ENCODE data around the gene AMBN.

AMBN gene, protein sequence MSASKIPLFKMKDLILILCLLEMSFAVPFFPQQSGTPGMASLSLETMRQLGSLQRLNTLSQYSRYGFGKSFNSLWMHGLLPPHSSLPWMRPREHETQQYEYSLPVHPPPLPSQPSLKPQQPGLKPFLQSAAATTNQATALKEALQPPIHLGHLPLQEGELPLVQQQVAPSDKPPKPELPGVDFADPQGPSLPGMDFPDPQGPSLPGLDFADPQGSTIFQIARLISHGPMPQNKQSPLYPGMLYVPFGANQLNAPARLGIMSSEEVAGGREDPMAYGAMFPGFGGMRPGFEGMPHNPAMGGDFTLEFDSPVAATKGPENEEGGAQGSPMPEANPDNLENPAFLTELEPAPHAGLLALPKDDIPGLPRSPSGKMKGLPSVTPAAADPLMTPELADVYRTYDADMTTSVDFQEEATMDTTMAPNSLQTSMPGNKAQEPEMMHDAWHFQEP

GRCh38 chr4:70591955-70592582 lies at the start of gene AMBN:
Gene AMBN, plus strand, starts transcription at chr4:70592256. Its CDS starts 103 bp downstream, at chr4:70592359.
- DNase-seq = peak; percentile 18

GRCh38 chr4:70544279-70544868 lies 47.7 kb upstream of the AMBN start:
- peak; percentile 46 for DNase-seq

DNA sequence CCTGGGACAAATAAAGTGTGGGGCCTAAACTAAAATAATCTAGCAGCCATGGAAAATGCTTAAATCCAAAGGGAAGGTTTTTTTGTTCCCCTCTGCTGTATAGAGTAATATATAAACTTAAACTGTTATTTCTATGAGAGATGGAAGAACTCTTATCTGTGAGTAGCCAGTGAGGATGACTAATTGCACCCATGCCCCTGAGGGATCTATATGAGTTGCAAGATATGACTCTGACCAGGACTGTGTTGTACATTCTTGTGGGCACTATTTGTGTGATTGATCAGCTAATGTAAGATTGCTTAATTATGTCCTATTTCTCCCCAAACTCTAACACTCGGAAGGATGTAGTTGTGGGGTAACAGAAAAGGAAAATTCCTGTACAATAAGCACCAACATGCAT lies 35.2 kb upstream of the AMBN start:
- DNase-seq = no peak

- DNase-seq = peak; percentile 67
These were observed 32.7 kb upstream of the AMBN start for GRCh38 chr4:70559211-70559830.

DNA sequence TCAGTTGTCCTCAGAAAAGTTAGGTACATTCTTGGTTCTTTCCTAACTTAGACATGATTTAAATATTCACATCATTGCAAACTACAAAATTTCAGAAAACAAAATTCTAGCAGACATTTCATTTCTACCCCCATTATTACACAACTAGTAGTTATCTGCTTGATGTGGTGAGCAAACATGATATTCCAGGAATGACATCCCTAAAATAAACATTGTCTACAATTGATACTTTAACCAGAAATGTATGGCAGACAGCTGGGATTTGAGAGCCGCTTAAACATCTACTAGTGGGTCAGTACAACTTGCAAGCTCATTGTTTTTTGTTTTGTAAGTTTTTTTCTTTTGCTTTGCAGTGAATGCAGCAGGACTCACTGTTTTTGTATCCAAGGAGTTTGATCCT lies 32.1 kb upstream of the AMBN start:
- DNase-seq = no peak

DNA sequence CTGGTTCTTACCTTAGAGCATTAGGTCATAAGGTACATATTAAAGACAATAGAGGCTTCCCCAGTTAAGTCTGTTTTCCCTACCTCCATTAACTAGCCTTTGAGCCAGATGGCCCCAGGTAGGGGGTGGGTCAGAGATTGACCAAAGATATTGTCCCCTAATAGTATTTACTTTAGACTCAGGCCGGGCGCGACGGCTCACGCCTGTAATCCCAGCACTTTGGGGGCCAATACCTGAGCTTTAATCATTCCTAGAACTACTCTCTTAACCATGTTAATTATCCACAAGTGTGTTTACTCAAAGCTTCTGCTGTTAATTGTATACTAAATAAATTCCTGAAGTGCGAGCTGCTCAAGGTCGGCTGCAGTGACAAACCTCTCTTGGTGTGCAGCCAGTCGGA lies 28.0 kb upstream of the AMBN start:
- DNase-seq = peak; percentile 85

DNA sequence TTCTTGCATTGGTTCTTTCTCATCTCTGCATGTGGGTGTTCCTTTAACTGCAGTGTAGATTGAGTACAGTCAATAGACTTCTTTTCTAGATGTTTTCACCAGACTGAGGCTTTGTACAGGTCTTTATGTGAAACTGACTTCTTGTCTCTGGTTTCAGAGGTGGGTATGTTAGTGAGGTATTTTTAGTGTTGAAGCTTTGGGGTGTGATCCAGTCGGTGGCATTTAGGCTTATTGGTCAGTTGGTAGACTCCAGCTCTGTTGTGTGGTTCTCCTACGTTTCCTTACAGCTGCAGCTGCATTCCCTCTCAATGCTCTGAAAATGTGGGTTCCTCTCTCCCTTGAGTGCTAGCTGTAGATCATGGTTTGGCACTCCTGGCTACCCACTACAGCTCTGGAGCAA lies 21.3 kb upstream of the AMBN start:
- DNase-seq = no peak

- DNase-seq = no peak
These were observed 20.3 kb upstream of the AMBN start for GRCh38 chr4:70571772-70572171.

DNA sequence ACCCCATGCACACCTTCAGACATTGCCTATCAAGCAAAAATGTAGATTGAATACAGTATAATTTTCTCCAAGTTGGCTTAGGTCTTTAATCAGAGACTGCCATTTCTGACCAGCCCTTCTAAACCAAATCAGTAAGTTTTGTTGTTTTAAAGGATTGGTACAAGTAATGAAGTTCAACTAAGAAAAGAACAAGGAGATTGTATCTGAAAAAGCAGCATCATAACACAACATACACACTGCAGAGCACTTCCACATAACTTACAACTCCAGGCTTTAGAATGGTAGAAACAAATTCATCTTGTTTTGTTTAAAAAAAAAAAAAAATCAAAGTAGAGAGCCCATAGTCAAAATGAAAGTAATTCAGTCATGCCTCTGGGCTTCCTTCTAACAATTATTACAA lies 16.1 kb upstream of the AMBN start:
- DNase-seq = no peak

DNA sequence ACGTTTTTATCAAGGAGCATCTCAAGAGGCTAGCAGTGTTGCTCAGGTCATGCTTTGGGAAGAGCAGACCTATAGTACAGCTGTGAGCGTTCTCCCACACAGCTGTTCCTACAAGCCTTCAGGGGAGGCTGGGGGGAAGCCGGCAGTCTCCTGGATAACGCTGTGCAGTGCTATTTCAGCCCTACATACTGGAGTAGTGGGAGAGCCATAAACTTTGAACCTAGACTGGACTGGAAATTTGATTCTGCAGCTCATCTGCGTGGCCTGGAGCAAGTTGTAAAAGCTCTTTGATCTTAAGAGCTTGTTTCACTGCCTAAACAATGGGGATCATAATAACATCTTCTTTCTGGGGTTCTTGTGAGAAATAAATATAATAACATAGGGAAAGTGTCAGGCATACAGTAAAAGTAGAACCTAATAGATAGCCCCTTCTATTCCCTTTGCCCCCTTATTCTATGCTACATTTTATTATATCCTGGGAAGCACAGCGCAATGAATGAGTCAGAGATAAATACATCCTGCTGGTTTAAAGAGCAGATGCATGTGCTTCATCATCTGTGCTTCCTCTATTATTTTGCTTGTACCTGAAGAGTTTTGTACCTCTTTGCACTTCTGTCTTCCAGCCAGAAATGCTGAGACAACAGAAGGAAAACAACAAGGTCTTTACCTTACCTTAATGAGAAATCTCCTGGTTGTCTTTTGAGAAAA lies 14.7 kb upstream of the AMBN start:
- DNase-seq = no peak

GRCh38 chr4:70581980-70582379 lies 10.1 kb upstream of the AMBN start:
- no peak for DNase-seq

DNA sequence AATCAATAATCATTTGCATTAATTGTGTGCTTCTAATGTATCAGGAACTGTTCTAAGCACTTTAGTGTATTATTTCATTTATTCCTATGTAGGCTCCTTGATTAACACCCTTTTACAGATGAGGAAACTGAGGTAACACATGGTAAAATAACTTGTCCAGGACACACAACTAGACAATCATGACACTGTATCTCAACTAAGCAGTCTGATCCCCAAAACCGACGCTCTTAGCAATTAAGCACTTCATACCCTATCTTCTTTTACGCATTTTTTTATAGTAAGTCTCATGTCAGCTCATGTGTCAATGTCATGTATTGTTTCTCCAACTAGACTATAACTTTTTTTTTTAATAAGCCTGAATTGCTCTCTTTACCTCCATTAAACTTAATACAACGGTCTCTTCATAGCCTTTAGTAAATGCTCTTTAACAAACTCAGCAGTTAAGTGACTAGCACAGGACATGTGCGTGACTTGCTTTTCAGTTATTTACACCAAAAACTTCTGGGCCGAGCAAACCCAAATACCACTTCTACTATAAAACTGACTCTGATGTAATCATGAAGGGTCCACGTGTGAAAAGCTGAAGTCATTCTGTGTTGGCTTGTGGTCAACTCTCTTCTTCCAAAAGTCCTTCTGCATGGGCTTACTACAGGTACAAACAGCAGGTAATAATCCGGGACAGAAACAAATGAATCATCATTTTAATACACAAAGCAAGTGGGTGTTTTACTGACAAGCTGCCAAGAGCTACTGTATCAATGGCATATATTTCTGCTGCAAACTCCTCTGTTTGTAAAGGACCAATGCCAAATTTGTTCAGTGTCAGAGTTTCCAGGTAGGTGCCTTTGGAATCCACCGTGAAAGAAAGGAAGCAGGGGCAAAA lies 7.9 kb upstream of the AMBN start:
- DNase-seq = no peak

- no peak for DNase-seq
These were observed 5.2 kb upstream of the AMBN start for GRCh38 chr4:70586841-70587240.

- DNase-seq = no peak
These were observed 2.3 kb upstream of the AMBN start for GRCh38 chr4:70589785-70590184.

DNA sequence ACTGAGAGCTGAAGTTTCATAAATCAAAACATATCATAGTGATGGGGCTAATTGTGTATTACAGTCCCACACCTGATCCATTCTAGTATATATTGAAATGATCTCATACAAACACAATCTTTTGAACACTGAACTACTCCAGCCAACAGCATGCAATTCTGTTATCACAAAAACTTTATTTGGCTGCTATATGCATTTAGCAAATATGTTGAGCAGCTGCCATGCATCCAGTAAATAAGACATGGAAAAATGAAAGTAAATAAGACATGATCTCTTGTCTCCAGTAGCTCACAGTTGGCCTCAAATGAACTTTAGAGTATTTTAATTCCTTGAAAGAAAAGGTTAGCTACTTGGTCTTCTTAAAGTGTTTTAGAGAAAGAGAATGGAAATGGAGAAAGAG lies 2.1 kb downstream of the AMBN start:
- no peak for DNase-seq

DNA sequence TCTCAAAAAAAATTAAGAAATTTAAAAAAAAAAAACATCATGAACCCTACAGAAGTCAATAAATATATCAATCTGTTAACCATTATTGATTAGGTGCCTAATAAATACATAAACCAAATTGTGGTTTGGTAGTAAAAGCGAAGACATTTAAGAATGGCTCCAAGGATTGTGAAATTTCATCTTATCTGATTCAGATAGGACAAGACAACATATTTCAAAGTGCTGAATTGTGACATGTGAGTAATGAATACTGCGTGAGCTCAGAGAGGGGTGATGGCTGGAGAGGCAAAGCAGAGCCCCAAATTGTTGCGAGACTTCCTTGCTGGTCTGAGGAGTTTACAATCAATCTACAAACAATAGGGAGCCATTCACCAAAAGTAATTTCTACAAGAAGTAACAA lies 8.2 kb downstream of the AMBN start:
- no peak for DNase-seq

GRCh38 chr4:70600977-70601376 lies 8.9 kb downstream of the AMBN start:
- DNase-seq = no peak

- peak; percentile 84 for DNase-seq
These were observed 9.5 kb downstream of the AMBN start for GRCh38 chr4:70601422-70602039.

DNA sequence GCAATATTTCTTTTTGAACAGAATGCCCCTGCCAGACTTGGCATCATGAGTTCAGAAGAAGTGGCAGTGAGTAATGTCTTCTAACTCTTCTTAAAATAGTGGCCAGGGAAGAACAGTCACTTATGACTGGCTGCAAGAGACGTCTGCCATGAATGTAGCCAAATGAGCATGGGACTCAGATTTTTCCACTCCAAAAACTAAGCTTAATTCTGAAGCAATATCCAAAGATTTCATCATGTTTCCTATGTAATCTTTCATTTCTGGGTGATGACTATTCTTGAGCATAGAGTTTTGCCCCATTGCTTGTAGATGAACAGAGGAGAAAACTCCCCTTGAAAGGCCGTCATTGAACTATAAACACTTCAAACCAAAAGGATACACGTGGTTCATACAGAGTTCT lies 11.8 kb downstream of the AMBN start:
- DNase-seq = no peak

DNA sequence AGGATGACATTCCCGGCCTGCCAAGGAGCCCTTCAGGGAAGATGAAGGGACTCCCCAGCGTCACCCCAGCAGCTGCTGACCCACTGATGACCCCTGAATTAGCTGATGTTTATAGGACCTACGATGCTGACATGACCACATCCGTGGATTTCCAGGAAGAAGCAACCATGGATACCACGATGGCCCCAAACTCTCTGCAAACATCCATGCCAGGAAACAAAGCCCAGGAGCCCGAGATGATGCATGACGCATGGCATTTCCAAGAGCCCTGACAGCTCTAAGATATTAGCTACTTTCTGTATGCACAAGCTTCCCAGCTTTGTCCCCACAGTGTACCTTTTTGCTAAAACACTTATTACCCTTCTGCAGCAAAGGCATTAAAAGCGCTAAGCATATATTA lies 14.4 kb downstream of the AMBN start:
- no peak for DNase-seq

DNA sequence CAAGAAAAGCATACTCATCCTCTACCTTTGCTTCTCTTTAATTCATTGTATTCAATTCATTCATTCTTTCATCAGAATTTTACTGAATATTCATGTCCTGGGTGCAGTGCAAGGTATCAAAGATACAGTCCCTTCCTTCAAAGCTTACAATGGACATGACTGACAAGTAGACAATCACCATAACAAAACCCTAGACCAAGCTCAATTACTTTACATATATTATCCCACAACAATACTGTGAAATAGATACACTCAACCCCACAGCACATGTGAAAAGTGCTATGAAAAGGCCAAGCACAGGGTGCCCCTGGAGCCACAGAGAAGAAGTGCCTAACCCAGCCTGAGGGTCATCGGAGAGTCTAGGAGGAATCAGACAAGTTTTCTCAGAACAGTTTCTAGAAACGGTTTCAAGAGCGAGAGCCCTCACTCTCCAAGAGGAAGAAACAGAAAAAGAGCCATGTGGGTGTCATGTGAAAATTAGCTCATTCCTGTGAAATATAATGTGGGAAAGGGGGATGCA lies 15.3 kb downstream of the AMBN start:
- no peak for DNase-seq
